AG10803 (cell line): ENCODE measurements around the gene GOLM1.
"Not testable (repeated sequence)": the region's sequence is repeated elsewhere in the genome, so short reads cannot be mapped to it uniquely, and the experiment has no call there.

Experiments used
- DNase-seq: peaks from one replicate; pipeline ENCODE4 v3.0.0; 2010; ENCODE audit warnings: low read depth
- H3K4me3 ChIP-seq: 2 replicates; pipeline ENCODE4 v1.5.1; 2011; ENCODE audit warnings: mild to moderate bottlenecking, low read length, control low read depth
- TF ChIP-seq, protein P1 (sequence below): conservative IDR thresholded peaks from 2 replicates; pipeline ENCODE4 v1.5.1; 2011; ENCODE audit warnings: mild to moderate bottlenecking, low read length, control low read depth, inconsistent platforms

GOLM1 gene, protein sequence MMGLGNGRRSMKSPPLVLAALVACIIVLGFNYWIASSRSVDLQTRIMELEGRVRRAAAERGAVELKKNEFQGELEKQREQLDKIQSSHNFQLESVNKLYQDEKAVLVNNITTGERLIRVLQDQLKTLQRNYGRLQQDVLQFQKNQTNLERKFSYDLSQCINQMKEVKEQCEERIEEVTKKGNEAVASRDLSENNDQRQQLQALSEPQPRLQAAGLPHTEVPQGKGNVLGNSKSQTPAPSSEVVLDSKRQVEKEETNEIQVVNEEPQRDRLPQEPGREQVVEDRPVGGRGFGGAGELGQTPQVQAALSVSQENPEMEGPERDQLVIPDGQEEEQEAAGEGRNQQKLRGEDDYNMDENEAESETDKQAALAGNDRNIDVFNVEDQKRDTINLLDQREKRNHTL

DNA sequence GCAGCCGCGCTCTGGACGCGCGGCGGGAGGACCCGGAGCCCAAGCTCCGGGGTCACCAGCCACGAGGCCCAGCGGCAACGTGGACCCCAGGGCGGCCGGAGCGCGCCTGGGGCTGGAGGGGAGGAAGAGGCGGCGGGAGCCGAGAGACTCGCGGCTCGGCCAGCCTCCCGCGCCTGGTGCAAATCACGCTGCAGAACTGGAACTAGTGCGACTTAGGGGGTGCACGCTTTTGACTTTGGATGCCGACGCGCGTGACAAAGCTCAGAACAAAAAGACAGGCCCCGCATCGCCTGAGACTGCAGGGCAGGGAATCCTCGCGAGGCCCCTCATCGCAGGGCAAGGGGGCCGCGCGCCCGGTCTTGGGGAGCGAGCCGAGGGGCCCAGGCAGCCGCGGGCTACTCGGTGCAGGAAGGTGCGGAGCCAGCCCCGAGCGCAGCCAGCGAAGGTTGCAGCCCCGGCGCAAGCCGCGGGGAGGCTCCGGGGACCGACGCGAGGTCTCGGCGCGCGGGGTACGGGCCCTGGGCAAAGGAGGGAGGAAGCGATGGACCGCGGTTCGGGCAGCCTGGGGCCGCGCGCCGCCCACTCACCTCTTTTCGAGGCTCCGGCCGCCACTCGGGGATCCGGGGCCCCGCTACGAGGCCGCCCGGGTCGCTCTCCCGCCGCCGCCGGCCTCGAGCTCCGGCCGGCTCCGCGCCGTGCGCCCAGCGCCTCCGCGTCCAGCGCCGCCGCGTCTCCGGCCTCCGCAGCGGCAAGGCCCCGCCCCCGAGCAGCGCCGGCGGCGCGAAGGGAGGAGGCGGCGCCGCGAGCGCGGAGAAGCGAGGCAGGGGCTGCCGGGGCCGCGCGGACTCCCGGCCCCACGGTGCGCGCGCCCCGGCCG lies at the start of gene GOLM1:
Gene GOLM1, minus strand, starts transcription at position 735 of the 877 bp plus-strand sequence. CDS start 20,238 bp downstream, outside the sequence.
- peak; percentile 62 for DNase-seq

DNA sequence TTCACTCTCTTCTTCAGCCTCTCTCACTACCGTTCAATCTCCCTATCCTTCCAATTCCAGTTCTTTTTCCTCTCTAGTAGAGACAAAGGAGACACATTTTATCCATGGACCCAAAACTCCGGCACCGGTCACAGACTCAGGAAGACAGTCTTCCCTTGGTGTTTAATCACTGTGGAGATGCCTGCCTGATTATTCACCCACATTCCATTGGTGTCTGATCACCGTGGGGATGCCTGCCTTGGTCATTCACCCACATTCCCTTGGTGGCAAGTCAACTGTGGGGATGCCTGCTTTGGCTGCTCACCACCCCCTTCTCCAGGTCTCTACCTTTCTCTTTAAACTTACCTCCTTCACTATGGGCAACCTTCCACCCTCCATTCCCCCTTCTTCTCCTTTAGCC lies 47.3 kb upstream of the GOLM1 start:
- not testable (repeated sequence) for H3K4me3 ChIP-seq
- DNase-seq: peak; percentile 30

More for the DNA sequence above, at the start of gene GOLM1:
- H3K4me3 ChIP-seq: peak within 1 kb of the TSS; percentile 72
- TF ChIP-seq, protein P1, sequence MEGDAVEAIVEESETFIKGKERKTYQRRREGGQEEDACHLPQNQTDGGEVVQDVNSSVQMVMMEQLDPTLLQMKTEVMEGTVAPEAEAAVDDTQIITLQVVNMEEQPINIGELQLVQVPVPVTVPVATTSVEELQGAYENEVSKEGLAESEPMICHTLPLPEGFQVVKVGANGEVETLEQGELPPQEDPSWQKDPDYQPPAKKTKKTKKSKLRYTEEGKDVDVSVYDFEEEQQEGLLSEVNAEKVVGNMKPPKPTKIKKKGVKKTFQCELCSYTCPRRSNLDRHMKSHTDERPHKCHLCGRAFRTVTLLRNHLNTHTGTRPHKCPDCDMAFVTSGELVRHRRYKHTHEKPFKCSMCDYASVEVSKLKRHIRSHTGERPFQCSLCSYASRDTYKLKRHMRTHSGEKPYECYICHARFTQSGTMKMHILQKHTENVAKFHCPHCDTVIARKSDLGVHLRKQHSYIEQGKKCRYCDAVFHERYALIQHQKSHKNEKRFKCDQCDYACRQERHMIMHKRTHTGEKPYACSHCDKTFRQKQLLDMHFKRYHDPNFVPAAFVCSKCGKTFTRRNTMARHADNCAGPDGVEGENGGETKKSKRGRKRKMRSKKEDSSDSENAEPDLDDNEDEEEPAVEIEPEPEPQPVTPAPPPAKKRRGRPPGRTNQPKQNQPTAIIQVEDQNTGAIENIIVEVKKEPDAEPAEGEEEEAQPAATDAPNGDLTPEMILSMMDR: no peak

DNA sequence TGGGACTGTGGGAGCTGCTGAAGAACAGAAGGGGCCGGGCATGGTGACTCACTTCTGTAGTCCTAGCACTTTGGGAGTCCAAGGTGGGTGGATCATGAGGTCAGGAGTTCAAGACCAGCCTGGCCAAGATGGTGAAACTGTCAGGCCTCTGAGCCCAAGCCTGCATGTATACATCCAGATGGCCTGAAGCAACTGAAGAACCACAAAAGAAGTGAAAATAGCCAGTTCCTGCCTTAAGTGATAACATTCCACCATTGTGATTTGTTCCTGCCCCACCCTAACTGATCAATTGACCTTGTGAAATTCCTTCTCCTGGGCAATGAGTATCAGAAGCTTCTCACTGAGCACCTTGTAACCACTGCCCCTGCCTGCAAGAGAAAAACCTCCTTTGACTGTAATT lies 46.6 kb upstream of the GOLM1 start:
- H3K4me3 ChIP-seq, DNase-seq: not testable (repeated sequence)

DNA sequence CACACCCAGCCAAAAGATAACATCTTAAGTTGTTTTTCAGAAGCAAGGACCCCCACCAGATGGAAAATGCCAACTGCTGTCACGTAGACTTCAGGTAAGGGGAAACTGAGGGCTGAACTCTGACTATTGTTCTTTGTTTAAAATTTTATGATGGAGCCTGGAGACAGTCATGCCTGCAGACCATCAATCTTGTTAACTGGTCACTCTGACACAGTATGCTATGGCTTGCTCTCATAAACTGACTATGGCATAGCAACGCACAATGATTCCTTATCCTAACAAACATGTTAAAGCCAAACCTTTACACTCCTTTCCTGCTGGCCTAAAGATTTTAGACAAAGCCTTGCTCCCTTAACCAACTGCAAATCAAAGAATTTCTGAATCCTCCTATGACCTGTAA lies 43.6 kb upstream of the GOLM1 start:
- no peak overlapping the region for H3K4me3 ChIP-seq
- DNase-seq: no peak
- TF ChIP-seq, protein P1: no peak

DNA sequence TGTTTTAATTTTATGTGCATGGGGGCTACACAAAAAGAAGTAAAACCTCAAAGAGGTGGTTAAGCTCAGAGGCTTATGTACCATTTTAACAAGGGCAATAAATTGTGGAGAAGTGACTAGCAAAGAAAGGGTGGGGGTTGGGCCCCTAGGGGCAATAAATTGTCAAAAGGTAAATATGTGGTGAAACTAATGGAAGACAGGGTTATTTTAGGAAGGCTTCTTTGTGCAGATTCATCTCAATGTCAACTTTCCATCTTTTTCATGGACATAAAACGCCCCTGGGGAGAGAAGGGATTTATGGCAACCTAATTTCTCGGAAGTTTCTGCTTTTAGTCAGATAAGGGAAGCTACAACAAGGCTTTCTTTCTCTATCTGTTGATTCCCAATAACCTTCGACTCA lies 42.5 kb upstream of the GOLM1 start:
- no peak for DNase-seq
- H3K4me3 ChIP-seq: no peak overlapping the region
- TF ChIP-seq, protein P1: no peak

DNA sequence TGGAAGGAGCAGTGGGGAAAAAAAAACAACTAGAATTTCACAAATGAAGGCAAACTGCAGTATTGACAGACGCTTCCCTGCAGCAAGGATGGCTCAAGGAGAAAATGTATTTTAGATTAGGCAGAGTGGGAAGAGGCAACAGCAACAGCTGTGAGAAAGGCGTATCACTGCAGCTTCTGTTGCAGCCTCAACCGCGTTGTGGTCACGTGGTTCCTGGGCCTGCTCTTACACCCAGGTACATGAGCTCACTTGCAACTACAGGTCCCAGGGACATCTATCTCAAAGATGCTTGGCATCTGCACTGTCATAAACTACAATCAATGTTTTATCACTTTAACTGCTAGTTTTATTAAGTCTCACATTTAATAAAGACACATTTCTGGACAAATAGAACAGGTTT lies 36.0 kb upstream of the GOLM1 start:
- H3K4me3 ChIP-seq: no peak overlapping the region
- DNase-seq: no peak
- TF ChIP-seq, protein P1: no peak

DNA sequence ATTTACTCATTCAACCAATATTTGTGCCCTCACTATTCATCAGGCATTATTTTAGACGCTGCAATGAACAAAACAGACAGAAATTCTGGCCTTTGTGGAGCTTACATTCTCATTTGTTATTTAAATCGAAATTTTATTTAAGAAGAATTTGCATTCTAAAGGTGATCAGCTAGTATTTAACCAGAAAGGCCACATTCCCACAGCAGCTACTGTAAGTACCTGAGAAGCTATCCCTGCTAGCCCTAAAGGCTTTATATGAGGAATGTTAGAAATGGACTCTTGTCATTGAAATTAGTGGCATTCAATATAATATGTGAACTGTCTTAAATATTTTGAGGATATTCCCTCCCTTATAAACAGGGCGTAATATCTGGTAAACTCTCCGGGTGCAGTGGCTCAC lies 35.0 kb upstream of the GOLM1 start:
- DNase-seq: no peak
- TF ChIP-seq, protein P1: no peak
- H3K4me3 ChIP-seq: no peak overlapping the region
